Cardiac muscle cell (in vitro differentiated cells and primary cell): Measurements from ENCODE around the gene SH3BP2. TPM values are rescaled to one million over a fixed set of nuclear protein-coding genes. Genes with fewer than 3 reads are reported as not detected.

Experiments
- DNase-seq, 2 donors: peaks; one replicate each; pipeline versions ENCODE4 v3.0.0 to v3.0.0-alpha.2; 2010 to 2017; ENCODE audit warnings: low read depth in 1 of 2, low spot score in 1 of 2
- H3K27ac ChIP-seq: fragments of 200-600 bp; sonication (generic); 2 replicates; pipeline ENCODE4 v1.5.1; 2016
- H3K27me3 ChIP-seq: fragments of 200-600 bp; sonication (generic); 2 replicates; pipeline ENCODE4 v1.6.0; 2016; ENCODE audit warnings: control low read depth
- H3K36me3 ChIP-seq: fragments of 200-600 bp; sonication (generic); 2 replicates; pipeline ENCODE4 v1.5.1; 2016; ENCODE audit warnings: control low read depth
- H3K4me1 ChIP-seq: fragments of 200-600 bp; sonication (generic); 2 replicates; pipeline ENCODE4 v1.8.1; 2017; ENCODE audit warnings: low read depth, mild to moderate bottlenecking, mixed run types
- H3K4me3 ChIP-seq: fragments of 200-600 bp; sonication (generic); 2 replicates; pipeline ENCODE4 v1.5.1; 2016; ENCODE audit warnings: mild to moderate bottlenecking
- H3K9me3 ChIP-seq: fragments of 200-600 bp; sonication (generic); 2 replicates; pipeline ENCODE4 v1.5.1; 2017; ENCODE audit warnings: low read depth, mild to moderate bottlenecking, control low read depth
- polyA plus RNA-seq: library from polyadenylated mRNA; unstranded; fragments of >200 nt; fragmentation: Nextera tagmentation; extraction: Ambion mirVana; gene quantifications from 2 replicates; pipeline ENCODE4 v1.2.1, GENCODE V29; 2016
- total RNA-seq: library from RNA; depleted of rRNA; stranded (reverse); fragments of >200 nt; gene quantifications from 2 replicates; pipeline ENCODE4 v1.2.3, GENCODE V29; 2016
- TF ChIP-seq, protein P1 (sequence below): IDR thresholded peaks from 2 replicates; pipeline ENCODE4 v1.5.1; 2012; ENCODE audit warnings: low read depth, mild to moderate bottlenecking, low read length

The SH3BP2 gene, protein sequence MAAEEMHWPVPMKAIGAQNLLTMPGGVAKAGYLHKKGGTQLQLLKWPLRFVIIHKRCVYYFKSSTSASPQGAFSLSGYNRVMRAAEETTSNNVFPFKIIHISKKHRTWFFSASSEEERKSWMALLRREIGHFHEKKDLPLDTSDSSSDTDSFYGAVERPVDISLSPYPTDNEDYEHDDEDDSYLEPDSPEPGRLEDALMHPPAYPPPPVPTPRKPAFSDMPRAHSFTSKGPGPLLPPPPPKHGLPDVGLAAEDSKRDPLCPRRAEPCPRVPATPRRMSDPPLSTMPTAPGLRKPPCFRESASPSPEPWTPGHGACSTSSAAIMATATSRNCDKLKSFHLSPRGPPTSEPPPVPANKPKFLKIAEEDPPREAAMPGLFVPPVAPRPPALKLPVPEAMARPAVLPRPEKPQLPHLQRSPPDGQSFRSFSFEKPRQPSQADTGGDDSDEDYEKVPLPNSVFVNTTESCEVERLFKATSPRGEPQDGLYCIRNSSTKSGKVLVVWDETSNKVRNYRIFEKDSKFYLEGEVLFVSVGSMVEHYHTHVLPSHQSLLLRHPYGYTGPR
- 19.6 and 31.7 TPM in 2 replicates for total RNA-seq
- polyA plus RNA-seq = 8.5 and 16.9 TPM in 2 replicates

DNA sequence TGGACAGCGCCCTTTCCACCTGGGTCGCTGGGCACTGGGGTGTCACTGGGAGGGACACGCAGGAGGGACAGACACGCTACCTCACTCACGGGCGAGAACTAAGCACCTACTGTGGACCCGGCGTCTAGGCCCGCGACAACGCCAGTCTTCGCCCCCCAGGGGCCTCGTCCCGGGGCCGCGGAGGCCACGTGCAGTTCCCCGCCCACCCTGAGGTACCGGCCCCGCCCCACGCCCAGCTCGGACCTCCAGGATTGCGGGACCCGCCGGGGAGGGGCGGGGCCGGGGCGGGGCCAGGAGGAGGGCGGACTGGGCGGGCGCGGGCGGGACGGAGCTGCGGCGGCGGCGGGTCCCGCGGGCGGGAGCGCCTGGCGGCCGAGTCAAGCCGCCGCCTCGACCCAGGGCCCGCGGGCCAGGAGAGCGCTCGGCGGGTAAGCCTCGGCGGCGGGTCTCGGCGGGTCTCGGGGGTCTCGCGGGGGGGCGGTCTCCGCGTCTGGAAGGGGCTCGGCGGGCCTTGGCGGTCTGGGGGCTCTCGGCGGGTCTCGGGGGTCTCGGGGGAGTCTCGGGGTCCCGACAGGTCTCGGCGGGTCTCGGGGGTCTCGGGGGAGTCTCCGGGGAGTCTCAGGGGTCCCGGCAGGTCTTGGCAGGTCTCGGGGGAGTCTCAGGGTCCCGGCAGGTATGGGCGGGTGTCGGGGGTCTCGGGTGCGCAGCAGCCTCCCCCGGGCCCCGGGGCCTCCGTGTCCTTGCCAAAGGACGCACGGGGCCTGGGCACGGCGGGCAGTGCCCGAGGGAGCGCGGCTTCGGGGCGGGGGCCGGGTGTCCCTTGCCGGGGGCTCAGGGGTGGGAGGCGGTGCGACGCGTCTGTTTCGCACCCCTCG is at the start of gene SH3BP2:
Gene SH3BP2, plus strand, starts transcription at position 375 of the 875 bp plus-strand sequence. CDS start 27,533 bp downstream, outside the sequence.
- Histone ChIP-seq H3K27ac (no peak within 1 kb of the TSS), H3K4me1 (peaks cover 7% of the 10 kb centered on the region), H3K27me3 (no peaks in the 10 kb centered on the region), H3K9me3 (no peaks in the 10 kb centered on the region), H3K36me3 (no peaks in the 10 kb centered on the region), H3K4me3 (peak within 1 kb of the TSS; percentile 44)
- DNase-seq = peak; percentile 85 to 86
- TF ChIP-seq, protein P1, sequence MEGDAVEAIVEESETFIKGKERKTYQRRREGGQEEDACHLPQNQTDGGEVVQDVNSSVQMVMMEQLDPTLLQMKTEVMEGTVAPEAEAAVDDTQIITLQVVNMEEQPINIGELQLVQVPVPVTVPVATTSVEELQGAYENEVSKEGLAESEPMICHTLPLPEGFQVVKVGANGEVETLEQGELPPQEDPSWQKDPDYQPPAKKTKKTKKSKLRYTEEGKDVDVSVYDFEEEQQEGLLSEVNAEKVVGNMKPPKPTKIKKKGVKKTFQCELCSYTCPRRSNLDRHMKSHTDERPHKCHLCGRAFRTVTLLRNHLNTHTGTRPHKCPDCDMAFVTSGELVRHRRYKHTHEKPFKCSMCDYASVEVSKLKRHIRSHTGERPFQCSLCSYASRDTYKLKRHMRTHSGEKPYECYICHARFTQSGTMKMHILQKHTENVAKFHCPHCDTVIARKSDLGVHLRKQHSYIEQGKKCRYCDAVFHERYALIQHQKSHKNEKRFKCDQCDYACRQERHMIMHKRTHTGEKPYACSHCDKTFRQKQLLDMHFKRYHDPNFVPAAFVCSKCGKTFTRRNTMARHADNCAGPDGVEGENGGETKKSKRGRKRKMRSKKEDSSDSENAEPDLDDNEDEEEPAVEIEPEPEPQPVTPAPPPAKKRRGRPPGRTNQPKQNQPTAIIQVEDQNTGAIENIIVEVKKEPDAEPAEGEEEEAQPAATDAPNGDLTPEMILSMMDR = no peak

- TF ChIP-seq, protein P1 = no peak
- no peaks in the 10 kb centered on the region for H3K27me3 ChIP-seq
- no peaks in the 10 kb centered on the region for H3K4me1 ChIP-seq
- H3K27ac ChIP-seq = no peak overlapping the region
- no peak overlapping the region for H3K4me3 ChIP-seq
- peaks cover 18% of the 10 kb centered on the region for H3K36me3 ChIP-seq
- H3K9me3 ChIP-seq = no peaks in the 10 kb centered on the region
- DNase-seq = no peak
Measured at GRCh38 chr4:2743518-2744445, 49.1 kb upstream of the SH3BP2 start.

GRCh38 chr4:2744576-2745270 is 48.2 kb upstream of the SH3BP2 start:
- Histone ChIP-seq H3K27ac (no peak overlapping the region), H3K4me1 (no peaks in the 10 kb centered on the region), H3K27me3 (no peaks in the 10 kb centered on the region), H3K4me3 (no peak overlapping the region), H3K36me3 (peaks cover 18% of the 10 kb centered on the region), H3K9me3 (no peaks in the 10 kb centered on the region)
- TF ChIP-seq, protein P1 = no peak
- DNase-seq = no peak

- Histone ChIP-seq H3K27me3 (no peaks in the 10 kb centered on the region), H3K36me3 (peaks cover 18% of the 10 kb centered on the region), H3K4me3 (no peak overlapping the region), H3K9me3 (no peaks in the 10 kb centered on the region), H3K27ac (no peak overlapping the region), H3K4me1 (peaks cover 3% of the 10 kb centered on the region)
- TF ChIP-seq, protein P1 = no peak
- no peak for DNase-seq
Measured at GRCh38 chr4:2745516-2745915, 47.4 kb upstream of the SH3BP2 start.
